ENCODE measurements around the gene HIGD1A. TPM values are rescaled to one million over a fixed set of nuclear protein-coding genes. Genes with fewer than 3 reads are reported as not detected.

The HIGD1A gene
- total and polyA plus RNA-seq, 2 of the 8 experiments (the other 6 are each of a cell fraction or from before 2014, with no cell fraction given), result 67.3 to 95.4 TPM

- TF ChIP-seq GABPA (IDR thresholded peaks at IDR 0.05; ENCODE audit: borderline replicate concordance, insufficient read depth, low read length) (no peak), POU5F1 (IDR thresholded peaks at IDR 0.05; ENCODE audit: low read depth, low read length) (no peak), RBBP5 (IDR thresholded peaks at IDR 0.05; ENCODE audit: borderline replicate concordance, low read depth, low read length) (no peak)
Observed at GRCh38 chr3:42827654-42828053, 23.4 kb upstream of the HIGD1A start (continued).

Data from H1 (cell line).